Effector memory CD4-positive, alpha-beta T cell (primary cell): ENCODE measurements around the gene VPS54.

Source experiments
- DNase-seq, 3 donors: peaks; one replicate each; pipeline ENCODE4 v3.0.0-alpha.2; 2020
- H3K27ac ChIP-seq: 2 replicates; pipeline ENCODE4 v1.7.0; 2013; ENCODE audit warnings: mild to moderate bottlenecking, low read length, moderate library complexity; ENCODE audit not compliant: insufficient read depth, poor library complexity, severe bottlenecking
- H3K27me3 ChIP-seq: replicated peaks from 2 replicates; pipeline ENCODE4 v1.7.0; 2013; ENCODE audit warnings: mild to moderate bottlenecking, low read length; ENCODE audit not compliant: insufficient read depth, control insufficient read depth, poor library complexity, severe bottlenecking
- H3K36me3 ChIP-seq: 2 replicates; pipeline ENCODE4 v1.7.0; 2013; ENCODE audit warnings: mild to moderate bottlenecking, low read length, moderate library complexity; ENCODE audit not compliant: control insufficient read depth, insufficient read depth
- H3K4me1 ChIP-seq: 2 replicates; pipeline ENCODE4 v1.7.0; 2013; ENCODE audit warnings: low read length, mild to moderate bottlenecking; ENCODE audit not compliant: control insufficient read depth, insufficient read depth, poor library complexity, severe bottlenecking
- H3K4me3 ChIP-seq: 2 replicates; pipeline ENCODE4 v1.7.0; 2013; ENCODE audit warnings: low read length, low read depth, mild to moderate bottlenecking; ENCODE audit not compliant: insufficient read depth, poor library complexity, severe bottlenecking
- H3K9me3 ChIP-seq: 2 replicates; pipeline ENCODE4 v1.7.0; 2013; ENCODE audit warnings: mild to moderate bottlenecking, low read length, moderate library complexity; ENCODE audit not compliant: control insufficient read depth

VPS54 gene

DNA sequence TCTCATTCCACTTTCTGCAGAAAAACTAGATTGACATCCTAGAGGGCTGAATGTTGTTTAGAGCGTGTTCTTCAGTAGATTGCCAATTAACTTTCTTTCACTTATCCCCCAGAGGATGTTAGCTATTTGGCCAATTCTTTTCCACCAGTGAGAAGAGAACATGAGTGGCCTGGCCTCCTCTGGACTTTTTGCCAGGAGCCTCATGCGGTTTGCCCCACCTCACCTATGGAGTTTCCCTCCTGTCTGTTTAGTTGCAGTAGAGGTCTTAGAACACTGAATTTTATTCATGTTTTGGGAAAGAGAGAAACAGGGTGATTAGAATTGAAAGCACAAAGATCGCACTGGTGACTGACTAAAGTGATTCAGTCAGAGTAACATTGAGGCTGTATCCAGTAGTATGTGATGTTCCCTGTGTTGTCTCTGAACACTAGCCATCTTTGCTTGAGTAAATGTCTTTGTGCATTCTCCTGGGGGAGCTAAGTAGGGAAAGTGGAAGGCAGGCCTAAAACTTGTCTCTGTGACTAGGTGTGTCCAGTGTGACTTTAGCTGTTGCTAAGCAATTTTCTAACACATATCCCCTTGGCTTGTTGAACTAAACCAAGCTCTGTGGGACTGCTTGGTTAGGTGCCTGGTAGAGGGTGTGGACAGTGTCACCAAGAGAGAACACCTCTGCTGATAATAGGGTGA is 143.5 kb downstream of the VPS54 start:
- DNase-seq: no peak
- H3K36me3 ChIP-seq: no peaks in the 10 kb centered on the region
- no peak overlapping the region for H3K4me3 ChIP-seq
- no peak overlapping the region for H3K27ac ChIP-seq
- H3K9me3 ChIP-seq: no peaks in the 10 kb centered on the region
- no peaks in the 10 kb centered on the region for H3K4me1 ChIP-seq
- H3K27me3 ChIP-seq: no peaks in the 10 kb centered on the region

DNA sequence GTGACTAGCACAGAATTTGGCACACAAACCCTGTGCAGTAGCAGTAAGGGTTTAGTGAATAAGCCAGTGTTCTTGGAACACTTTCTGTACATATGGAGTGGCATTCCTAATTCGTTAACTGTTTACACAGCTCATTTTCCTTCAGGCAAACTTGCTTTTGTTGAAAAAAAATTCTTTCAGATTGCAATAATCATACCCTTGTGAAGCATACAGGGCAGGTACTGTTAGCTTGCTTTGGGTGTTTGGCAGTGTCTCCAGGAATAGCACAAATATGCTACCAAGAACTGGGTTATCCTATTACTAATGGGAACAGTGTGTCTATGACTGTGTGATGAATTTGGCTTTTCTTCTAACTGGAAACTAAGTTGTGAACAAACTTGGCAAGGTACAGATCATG is 144.1 kb downstream of the VPS54 start:
- Histone ChIP-seq H3K4me1 (no peaks in the 10 kb centered on the region), H3K9me3 (no peaks in the 10 kb centered on the region), H3K36me3 (no peaks in the 10 kb centered on the region), H3K4me3 (no peak overlapping the region), H3K27me3 (no peaks in the 10 kb centered on the region), H3K27ac (no peak overlapping the region)
- DNase-seq: no peak

DNA sequence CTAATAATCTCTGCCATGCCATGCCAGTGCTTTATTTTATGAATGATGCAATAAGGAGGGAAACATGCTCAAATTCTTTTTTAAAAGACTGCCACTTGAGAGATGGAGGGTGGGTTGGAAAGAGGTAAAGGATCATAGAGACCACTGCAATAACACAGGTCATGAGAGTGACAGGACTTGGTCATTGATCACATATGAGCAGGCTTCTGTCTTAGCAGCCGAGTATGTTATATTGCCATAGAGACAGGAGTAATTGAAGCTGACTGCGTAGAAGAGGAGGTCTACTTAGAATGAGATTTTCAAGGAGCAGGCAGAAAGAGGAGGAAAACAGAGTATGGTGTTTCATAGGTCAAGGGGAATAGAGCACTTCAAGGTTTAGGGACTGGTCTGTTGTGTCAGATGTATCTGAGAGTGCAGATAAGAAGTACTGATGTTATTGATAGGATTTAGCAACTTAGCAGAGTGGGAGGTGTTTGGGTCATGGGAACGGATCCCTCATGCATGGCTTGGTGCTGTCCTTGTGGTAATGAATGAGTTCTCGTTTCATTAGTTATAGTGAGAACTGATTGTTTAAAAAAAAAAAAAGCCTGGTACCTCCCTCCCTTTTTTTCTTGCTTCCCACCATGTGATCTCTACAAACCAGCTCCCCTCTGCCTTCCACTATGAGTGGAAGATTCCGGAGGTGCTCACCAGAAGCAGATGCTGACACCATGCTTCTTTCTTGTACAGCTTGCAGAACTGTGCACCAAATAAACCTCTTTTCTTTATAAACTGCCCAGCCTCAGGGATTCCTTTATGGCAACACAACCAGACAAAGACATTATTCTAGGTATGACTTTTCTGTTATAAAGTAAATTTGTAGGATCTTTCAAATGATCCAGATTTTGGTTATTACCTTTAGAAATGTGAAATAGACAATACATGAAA is 144.8 kb downstream of the VPS54 start:
- H3K27ac ChIP-seq: no peak overlapping the region

DNA sequence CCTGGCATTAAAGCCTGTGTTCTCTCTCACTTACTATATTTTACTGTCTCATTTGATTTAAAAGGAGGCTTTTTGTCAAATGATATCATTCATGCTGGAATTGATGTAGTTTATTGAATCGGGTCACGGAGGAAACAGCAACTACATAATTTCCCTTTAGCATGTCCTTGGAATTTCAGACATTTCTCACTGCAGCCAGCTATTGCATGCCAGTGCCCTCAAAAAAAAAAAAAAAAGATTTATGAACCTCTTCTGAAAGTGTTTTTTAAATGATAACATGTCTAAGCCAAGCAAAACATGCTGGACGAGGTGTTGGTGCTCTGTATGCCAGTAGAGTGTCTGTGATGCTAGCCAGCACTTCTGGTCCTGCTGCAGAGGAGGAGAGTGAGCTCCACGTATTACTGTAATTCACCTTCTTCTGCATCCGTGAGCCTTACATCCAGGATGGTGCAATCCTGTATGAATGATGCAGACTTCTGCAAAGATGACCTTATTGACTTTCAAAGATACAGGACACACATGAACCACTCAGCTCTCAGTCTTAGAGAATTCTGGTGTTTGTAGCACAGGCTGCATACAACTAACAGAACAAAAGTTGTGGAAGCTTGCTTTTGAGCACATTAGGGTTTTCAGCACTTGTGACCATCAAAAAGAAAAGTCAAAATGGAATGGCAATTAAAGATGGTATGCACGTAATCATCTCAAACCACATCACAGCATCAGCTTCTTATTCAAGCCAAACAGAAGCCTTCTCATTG is 146.5 kb downstream of the VPS54 start:
- Histone ChIP-seq H3K27me3 (no peaks in the 10 kb centered on the region), H3K9me3 (no peaks in the 10 kb centered on the region), H3K4me3 (no peak overlapping the region), H3K27ac (no peak overlapping the region), H3K36me3 (no peaks in the 10 kb centered on the region), H3K4me1 (no peaks in the 10 kb centered on the region)
- no peak for DNase-seq

More for the DNA sequence above, 144.8 kb downstream of the VPS54 start:
- Histone ChIP-seq H3K27me3 (no peaks in the 10 kb centered on the region), H3K9me3 (no peaks in the 10 kb centered on the region), H3K4me3 (no peak overlapping the region), H3K4me1 (no peaks in the 10 kb centered on the region), H3K36me3 (no peaks in the 10 kb centered on the region)
- DNase-seq: no peak

DNA sequence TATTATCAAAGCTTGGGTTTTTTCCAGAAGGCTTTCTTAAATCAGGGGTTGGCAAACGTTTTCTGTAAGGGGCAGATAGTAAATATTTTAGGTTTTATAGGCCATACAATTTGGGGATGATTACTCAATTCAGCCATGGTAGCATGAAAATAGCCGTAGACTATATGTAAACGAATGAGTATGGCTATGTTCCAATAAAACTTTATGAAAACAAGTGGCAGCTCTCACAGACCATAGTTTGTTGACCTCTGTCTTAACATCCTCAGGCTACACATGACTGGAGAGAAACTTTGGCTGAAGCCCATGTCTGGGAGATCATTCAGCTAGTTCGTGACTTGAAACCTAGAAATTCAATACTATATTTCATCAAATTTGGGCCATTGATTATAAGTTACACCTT is 147.4 kb downstream of the VPS54 start:
- H3K4me1 ChIP-seq: no peaks in the 10 kb centered on the region
- no peaks in the 10 kb centered on the region for H3K36me3 ChIP-seq
- no peak overlapping the region for H3K27ac ChIP-seq
- no peaks in the 10 kb centered on the region for H3K9me3 ChIP-seq
- H3K27me3 ChIP-seq: no peaks in the 10 kb centered on the region
- no peak overlapping the region for H3K4me3 ChIP-seq
- no peak for DNase-seq

DNA sequence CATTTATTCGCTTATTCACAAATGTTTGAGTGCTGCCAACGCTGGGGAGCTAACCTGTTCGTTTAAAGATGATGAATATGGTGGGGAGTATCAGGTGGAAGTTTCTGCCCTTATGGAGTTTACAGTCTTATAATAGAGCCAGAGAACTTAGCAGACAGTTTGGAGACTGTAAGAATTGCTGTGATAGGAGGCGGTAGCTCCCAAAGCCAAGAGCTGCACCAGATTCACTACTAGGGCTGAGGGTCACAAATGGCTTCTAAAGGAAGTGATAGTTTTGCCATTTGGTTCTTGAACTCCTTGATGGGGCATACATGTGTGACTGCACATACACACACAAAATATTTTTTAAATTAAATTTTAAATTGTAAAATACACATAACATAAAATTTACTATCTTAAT is 148.5 kb downstream of the VPS54 start:
- no peaks in the 10 kb centered on the region for H3K36me3 ChIP-seq
- H3K9me3 ChIP-seq: no peaks in the 10 kb centered on the region
- no peak overlapping the region for H3K4me3 ChIP-seq
- H3K27me3 ChIP-seq: no peaks in the 10 kb centered on the region
- peaks cover 7% of the 10 kb centered on the region for H3K4me1 ChIP-seq
- H3K27ac ChIP-seq: no peak overlapping the region
- DNase-seq: no peak

DNA sequence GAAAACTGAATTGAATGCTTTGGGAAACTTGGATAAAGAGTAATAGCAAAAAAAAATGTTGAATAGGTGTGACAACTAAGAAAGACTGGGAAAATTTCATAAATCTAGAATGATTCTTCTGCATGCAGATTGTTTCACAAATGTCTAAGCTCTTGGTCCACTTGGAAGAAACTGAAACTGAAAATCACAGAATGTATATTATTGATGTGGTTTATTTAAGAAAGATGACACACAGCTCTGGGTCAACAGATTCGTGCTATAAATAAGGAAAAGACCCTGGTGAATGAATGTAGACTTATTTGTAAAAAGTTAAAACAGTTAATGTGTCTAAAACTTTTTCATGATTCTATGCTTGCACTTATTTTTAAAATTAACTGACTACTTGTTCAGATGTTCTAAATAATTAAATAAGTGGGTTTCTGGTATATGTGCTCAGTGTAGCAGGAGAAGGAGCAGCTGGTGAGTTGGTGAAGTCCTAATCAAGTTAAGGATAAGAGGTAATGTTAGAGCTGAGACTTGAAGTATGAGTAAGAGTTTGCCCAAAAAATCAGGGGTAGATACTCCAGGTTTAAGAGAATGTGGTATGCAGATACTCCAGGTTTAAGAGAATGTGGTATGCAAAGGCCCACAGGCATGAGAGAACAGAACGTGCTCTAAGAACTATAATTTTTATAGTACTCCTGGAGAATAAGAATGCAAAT is 153.1 kb downstream of the VPS54 start:
- Histone ChIP-seq H3K27me3 (no peaks in the 10 kb centered on the region), H3K4me3 (no peak overlapping the region), H3K9me3 (no peaks in the 10 kb centered on the region), H3K4me1 (peaks cover 7% of the 10 kb centered on the region), H3K36me3 (peaks cover 15% of the 10 kb centered on the region), H3K27ac (no peak overlapping the region)
- no peak for DNase-seq

DNA sequence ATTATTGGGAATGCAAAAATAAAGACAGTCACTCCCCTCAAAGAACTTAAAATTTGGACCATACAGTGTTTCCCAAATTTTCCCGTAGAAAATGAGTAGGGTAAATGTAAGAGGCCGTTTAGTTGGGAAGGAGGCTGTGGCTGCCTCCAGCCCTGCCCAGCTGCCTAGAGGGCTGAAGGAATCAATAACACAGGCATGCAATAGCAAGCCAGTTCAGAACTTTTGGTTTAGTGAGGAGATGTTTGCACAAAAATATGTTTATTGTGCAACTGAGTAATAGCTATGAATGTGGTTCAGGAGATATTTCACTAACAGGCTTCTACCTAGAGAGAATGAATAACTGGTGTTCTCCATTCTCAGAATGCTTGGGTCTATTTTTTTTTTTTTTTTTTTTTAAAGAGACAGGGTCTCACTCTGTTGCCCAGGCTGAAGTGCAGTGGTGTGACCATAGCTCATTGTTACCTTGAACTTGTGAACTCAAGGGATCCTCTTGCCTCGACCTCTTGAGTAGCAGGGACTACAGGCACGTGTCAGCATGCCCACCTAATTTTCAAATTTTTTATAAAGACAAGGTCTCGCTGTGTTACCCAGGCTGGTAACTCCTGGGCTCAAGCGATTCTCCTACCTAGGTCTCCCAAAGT is 153.9 kb downstream of the VPS54 start:
- no peak overlapping the region for H3K27ac ChIP-seq
- no peak for DNase-seq
- no peaks in the 10 kb centered on the region for H3K9me3 ChIP-seq
- no peaks in the 10 kb centered on the region for H3K27me3 ChIP-seq
- H3K36me3 ChIP-seq: peaks cover 15% of the 10 kb centered on the region
- H3K4me1 ChIP-seq: peaks cover 7% of the 10 kb centered on the region
- H3K4me3 ChIP-seq: no peak overlapping the region

DNA sequence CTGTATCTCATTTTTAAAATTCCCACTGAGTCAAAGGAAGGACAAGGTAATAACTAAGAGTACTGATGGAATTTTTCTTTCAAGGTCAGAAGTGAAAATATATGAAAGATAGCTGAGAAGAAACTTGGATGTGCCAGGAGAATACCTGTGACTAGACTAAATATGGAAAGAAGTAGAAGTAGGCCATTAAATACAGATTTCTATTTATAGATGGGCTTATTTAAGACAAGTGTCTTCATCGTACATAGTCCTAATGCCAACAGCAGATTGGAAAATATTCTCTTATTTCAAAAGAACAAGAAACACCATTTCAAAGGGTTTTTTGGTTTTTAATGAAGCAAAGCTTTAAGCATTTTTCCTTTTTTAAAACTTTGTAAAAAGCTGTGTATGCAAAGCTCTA is 155.5 kb downstream of the VPS54 start:
- Histone ChIP-seq H3K36me3 (peaks cover 23% of the 10 kb centered on the region), H3K27me3 (no peaks in the 10 kb centered on the region), H3K27ac (no peak overlapping the region), H3K4me1 (peaks cover 7% of the 10 kb centered on the region), H3K9me3 (no peaks in the 10 kb centered on the region), H3K4me3 (no peak overlapping the region)
- no peak for DNase-seq
